Measurements from ENCODE around the gene COPA.
"Not testable (repeated sequence)": the region's sequence is repeated elsewhere in the genome, so short reads cannot be mapped to it uniquely, and the experiment has no call there.

Gene COPA

GRCh38 chr1:160322831-160323230 is 20.2 kb downstream of the COPA start:
- no peak for DNase-seq

GRCh38 chr1:160315359-160315758 is 27.7 kb downstream of the COPA start:
- no peak for DNase-seq

- DNase-seq: no peak
Observed at GRCh38 chr1:160309571-160309970, 33.5 kb downstream of the COPA start.

- DNase-seq: peak; percentile 65
Observed at GRCh38 chr1:160309185-160309557, 33.9 kb downstream of the COPA start.

- DNase-seq: no peak
Observed at GRCh38 chr1:160308451-160309184, 34.4 kb downstream of the COPA start.

- no peak for DNase-seq
Observed at GRCh38 chr1:160307118-160307791, 35.8 kb downstream of the COPA start.

GRCh38 chr1:160300173-160300572 is 42.9 kb downstream of the COPA start:
- no peak for DNase-seq

- no peak for DNase-seq
Observed at GRCh38 chr1:160296036-160296435, 47.0 kb downstream of the COPA start.

GRCh38 chr1:160293020-160293968 is 49.8 kb downstream of the COPA start:
- no peak for DNase-seq

- peak; percentile 54 for DNase-seq
Observed at GRCh38 chr1:160291248-160292220, 51.5 kb downstream of the COPA start.

GRCh38 chr1:160287769-160288168 is 55.3 kb downstream of the COPA start:
- not testable (repeated sequence) for DNase-seq

- no peak for DNase-seq
Observed at GRCh38 chr1:160285506-160285905, 57.5 kb downstream of the COPA start.

- DNase-seq: peak; percentile 91
Observed at GRCh38 chr1:160284782-160285344, 58.2 kb downstream of the COPA start, which contains the start of gene PEX19. Gene PEX19 (minus strand): TSS chr1:160285133. CDS start chr1:160285124, 9 bp downstream.

GRCh38 chr1:160284220-160284781 is 58.7 kb downstream of the COPA start:
- peak; percentile 73 for DNase-seq

GRCh38 chr1:160282807-160283206 is 60.2 kb downstream of the COPA start:
- DNase-seq: no peak

- DNase-seq: no peak
Observed at GRCh38 chr1:160277987-160278386, 65.1 kb downstream of the COPA start.

GRCh38 chr1:160277330-160277729 is 65.7 kb downstream of the COPA start:
- no peak for DNase-seq

- DNase-seq: no peak
Observed at GRCh38 chr1:160271025-160271424, 72.0 kb downstream of the COPA start.

- no peak for DNase-seq
Observed at GRCh38 chr1:160267284-160267991, 75.6 kb downstream of the COPA start.

- no peak for DNase-seq
Observed at GRCh38 chr1:160264795-160265307, 78.2 kb downstream of the COPA start.

Measured in EL (cell line).